Measurements from ENCODE around the gene RALBP1.

Gene RALBP1

DNA sequence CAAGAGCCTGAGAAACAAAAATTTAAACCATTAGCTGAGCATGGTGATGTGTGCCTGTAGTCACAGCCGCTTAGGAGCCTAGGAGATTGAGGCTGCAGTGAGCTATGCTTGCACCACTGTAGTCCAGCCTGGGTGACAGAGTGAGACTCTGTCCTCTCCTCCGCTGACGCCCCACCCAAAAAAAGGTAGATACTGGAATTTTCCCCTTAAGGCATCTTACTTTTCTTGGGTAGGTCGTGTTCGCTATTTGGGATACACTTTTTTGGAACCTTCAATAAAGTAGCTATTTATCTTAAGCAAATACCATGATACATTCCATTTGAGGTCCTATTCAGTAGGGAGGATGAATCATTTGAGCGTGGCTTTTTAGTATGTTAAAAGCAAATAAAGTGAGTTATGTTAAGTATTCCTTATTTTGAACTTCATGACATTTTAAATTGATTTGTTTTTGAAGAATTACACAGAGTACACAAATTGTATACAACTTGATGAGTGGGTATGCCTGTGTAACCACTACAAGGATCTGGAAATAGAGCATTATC lies 38.7 kb downstream of the RALBP1 start:
- FAIRE-seq: no peak

- FAIRE-seq: no peak
These were observed 41.2 kb downstream of the RALBP1 start for GRCh38 chr18:9516437-9517064.

GRCh38 chr18:9517869-9518268 lies 42.6 kb downstream of the RALBP1 start:
- no peak for FAIRE-seq

DNA sequence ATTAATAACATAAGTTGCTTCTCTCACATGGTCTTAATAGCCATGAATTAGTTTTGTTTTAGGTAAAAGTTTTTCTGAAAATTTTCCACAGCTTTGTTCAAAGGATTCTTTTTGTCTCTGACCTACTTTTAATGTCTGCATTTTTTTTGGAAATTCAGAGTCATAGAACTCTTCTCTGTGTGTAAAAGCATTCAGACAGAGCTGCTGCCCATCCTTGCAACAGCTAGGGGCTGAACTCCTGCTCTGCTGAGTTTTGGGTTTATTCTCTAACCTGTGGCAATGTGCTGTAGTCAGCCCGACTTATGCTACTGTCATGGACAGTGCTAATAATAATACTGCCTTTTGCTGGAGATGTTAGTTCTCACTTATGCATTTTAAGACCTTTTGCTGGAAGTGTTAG lies 44.1 kb downstream of the RALBP1 start:
- FAIRE-seq: no peak

- FAIRE-seq: no peak
These were observed 45.4 kb downstream of the RALBP1 start for GRCh38 chr18:9520666-9521065.

DNA sequence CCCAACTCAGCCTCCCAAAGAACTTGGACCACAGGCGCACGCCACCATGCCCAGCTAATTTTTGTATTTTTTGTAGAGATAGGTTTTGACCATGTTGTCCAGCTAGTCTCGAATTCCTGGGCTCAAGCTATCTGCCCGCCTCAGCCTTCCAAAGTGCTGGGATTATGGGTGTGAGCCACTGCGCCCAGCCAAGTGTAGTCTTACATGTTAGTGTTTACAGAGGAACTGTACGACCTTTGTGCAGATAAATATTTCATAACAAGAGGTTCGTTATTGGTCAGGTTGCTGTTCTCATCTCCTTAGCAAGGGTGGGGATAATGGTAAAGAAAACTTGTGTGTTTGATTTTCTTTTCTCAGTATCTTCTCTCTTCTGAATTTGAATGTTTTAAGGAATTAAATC lies 46.5 kb downstream of the RALBP1 start:
- no peak for FAIRE-seq

- no peak for FAIRE-seq
These were observed 47.6 kb downstream of the RALBP1 start for GRCh38 chr18:9522952-9523351.

- no peak for FAIRE-seq
These were observed 51.1 kb downstream of the RALBP1 start for GRCh38 chr18:9526458-9526857.

GRCh38 chr18:9530226-9531009 lies 55.1 kb downstream of the RALBP1 start:
- FAIRE-seq: no peak

- FAIRE-seq: no peak
These were observed 56.6 kb downstream of the RALBP1 start for GRCh38 chr18:9531791-9532410.

DNA sequence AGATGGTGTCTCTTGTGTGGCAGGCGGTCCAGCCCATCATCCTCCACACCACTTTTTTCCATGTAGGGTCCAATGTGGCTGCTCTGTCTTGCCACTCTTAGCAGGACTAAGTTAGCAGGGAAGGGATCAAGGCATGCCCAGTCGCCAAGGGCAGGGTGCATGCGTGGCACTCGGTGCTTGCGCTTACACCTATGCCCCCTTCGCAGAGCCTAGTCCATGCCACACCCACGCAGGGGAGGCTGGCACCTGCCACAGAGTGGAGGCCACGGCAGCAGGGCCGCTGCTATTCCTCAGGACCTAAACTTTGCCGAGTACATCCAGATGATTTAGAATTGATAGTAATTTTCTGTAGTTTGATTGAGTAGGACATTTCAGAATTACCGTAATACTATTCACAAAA lies 59.5 kb downstream of the RALBP1 start:
- no peak for FAIRE-seq

- FAIRE-seq: no peak
These were observed 60.2 kb downstream of the RALBP1 start for GRCh38 chr18:9535430-9535991.

DNA sequence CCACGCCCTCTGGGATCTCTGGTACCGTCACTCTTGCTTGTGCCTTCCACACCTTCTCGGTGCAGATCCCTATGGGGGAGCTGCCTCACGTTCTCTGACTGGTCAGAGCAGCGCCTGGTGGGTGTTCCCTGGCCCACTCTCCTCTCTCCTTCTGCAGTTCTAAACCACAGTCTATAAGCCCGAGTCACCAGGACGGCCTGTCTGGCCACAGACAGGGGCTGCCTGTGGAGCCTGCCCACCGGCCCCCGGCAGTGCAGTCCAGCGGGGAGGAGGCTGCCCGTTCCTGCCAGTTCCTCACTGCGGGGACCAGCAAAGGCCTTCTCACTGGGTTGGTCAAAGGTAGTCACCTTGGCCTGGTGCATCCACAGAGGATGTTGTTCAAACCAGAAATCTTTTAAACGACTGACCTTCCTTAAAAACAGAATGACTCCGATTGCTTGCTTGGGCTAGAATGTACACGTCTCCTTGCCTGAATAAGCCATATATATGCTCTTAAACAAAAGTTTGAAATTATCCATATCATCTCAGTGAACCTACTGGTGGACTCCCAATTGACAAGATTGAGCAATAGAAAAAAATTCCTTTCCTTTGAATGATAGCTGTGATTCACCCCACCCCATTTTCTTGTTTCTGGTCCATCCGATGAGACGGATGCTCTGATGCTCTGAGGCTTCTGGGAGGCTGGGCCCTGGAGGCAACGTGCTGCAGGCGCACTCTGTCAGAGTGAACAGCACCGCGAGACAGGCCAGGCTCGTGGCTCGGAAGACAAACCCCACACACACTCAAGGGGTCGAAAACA lies 61.2 kb downstream of the RALBP1 start:
- FAIRE-seq: no peak

DNA sequence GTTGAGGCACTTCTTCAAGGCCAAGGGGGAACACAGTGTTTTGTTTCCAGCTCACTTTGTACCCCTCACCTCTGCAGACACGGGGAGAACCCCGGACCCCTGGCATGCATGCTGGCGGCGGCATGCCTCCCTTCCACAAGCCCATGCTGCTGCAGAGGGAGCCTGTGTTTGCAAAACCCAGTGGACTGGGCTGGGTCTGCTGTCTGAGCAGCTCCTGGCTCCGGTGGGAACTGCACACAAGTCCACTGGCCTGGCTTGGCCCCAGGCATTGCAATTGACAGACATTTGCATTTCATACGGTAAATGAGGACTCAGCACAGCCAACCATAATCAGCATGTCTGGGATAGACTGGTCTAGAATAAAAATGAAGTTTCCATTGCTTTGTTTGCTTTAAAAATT lies 62.4 kb downstream of the RALBP1 start:
- no peak for FAIRE-seq

DNA sequence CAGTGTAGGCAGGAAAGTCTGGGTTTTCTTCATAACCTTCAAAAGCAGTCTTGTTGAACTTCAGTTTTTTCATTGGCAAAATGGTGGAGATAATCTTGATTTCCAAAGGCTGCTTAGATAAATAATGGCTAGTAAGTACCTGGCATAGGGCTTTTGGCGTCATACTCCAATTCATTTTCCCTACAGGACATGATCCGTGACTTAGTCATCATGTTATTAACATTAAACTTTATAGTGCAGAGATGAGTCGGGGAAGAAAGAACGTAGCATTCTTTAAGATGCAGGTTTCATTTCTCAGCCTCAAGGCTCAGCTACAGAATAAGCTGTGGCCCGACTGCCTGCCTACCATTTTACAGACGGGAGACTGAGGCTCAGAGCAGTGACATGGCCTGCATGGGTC lies 64.0 kb downstream of the RALBP1 start:
- FAIRE-seq: no peak

- no peak for FAIRE-seq
These were observed 64.6 kb downstream of the RALBP1 start for GRCh38 chr18:9539938-9540337.

DNA sequence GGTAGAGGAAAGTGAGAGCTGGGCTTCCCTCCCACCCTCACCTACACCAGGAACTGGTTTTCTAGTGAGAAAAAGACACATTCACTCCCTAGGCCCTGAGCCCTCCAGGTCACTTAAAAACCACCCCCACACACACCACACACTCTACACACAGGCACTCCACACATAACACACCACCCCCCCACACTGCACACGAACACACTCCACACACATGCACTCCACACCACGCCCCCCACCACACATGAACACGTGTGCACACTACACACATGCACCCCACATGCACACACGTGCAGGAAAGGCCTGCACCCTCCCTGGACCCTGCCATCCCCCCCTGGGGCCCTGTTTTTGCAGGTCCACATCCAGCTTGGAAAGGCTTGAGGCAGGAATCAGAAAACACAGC lies 67.6 kb downstream of the RALBP1 start:
- no peak for FAIRE-seq

- no peak for FAIRE-seq
These were observed 69.7 kb downstream of the RALBP1 start for GRCh38 chr18:9545029-9545428.

- FAIRE-seq: no peak
These were observed 71.2 kb downstream of the RALBP1 start for GRCh38 chr18:9546468-9546867.

DNA sequence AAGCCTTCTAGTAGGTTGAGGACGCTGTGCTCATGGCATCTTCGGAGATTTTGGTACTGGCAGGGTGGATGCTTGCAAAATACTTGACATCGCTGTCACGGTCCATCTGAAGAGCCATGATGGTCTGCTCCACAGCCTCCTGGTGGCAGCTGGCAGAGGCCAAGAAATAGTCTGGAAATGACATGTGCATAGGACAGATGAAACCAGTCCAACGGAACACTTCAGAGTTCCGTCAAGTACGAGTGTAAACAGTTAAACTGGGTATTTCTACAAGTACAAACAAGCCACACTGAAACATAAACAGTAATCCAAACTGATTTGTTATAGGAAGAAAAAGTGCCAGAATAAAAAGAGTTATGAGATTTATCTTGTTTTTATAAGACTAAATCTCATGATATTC lies 72.5 kb downstream of the RALBP1 start:
- FAIRE-seq: no peak

- FAIRE-seq: no peak
These were observed 74.1 kb downstream of the RALBP1 start for GRCh38 chr18:9549405-9549804.

DNA sequence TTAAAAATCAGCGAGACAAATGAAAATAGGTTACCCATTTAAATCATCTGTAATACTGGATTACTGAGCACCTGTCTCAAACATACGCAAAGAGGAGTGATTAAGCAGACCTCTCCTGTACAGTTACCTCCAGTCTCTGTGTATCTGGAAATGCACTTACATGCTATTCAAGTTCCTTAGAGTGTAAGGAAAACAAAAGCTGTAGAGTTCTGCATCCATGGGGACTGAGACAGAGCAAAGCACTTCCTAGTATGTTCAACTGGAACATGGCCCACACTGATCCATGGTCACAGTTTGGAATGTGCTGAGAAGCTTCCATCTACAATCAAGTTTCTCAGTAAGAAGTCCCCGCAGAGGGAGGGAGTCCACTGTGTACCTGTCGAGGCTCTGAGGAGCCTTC lies 75.1 kb downstream of the RALBP1 start:
- no peak for FAIRE-seq

GRCh38 chr18:9552191-9552590 lies 76.9 kb downstream of the RALBP1 start:
- no peak for FAIRE-seq

Data from endometrium (tissue), 2 donors.